Embryonic facial prominence (tissue), 1 donor: ENCODE results near the gene ACP1.
"Not testable (repeated sequence)": the region's sequence is repeated elsewhere in the genome, so short reads cannot be mapped to it uniquely, and the experiment has no call there.

ENCODE experiments used
- DNase-seq: peaks from one replicate; pipeline ENCODE4 v3.0.0-alpha.2; 2016; ENCODE audit errors: extremely low spot score

ACP1 gene

GRCh38 chr2:310994-311393 lies 46.2 kb downstream of the ACP1 start:
- no peak for DNase-seq

GRCh38 chr2:313991-314390 lies 49.2 kb downstream of the ACP1 start:
- no peak for DNase-seq

GRCh38 chr2:314561-315336 lies 50.0 kb downstream of the ACP1 start:
- no peak for DNase-seq

- DNase-seq: not testable (repeated sequence)
These were observed 51.2 kb downstream of the ACP1 start for GRCh38 chr2:315925-316324.

- no peak for DNase-seq
These were observed 51.6 kb downstream of the ACP1 start for GRCh38 chr2:316381-316780.

- DNase-seq: no peak
These were observed 53.0 kb downstream of the ACP1 start for GRCh38 chr2:317501-318424.

- no peak for DNase-seq
These were observed 54.4 kb downstream of the ACP1 start for GRCh38 chr2:319059-319600.

GRCh38 chr2:320561-320960 lies 55.8 kb downstream of the ACP1 start:
- DNase-seq: no peak

GRCh38 chr2:322326-322725 lies 57.6 kb downstream of the ACP1 start:
- no peak for DNase-seq

- no peak for DNase-seq
These were observed 58.3 kb downstream of the ACP1 start for GRCh38 chr2:323035-323434.
